Left lung (tissue), 10 donors: ENCODE results near the gene HGFAC. TPM values are rescaled to one million over a fixed set of nuclear protein-coding genes. Genes with fewer than 3 reads are reported as not detected.
A peak's percentile ranks its signal among the peaks of the same experiment; 100 is the strongest.

Experiments used
- ATAC-seq: fragments of 200-7000 bp; cut with Tn5 transposase; one replicate; pipeline ENCODE4 v1.9.1; 2020; ENCODE audit warnings: moderate library complexity
- DNase-seq, 4 donors: peaks; one replicate each; pipeline ENCODE4 v3.0.0-alpha.2; 2013 to 2020
- H3K27ac ChIP-seq, 2 donors: fragments of 200-600 bp; sonication (generic) in 1 of 2; one replicate each; pipeline versions ENCODE4 v1.5.0 to v1.8.0; 2020 to 2021
- H3K27me3 ChIP-seq, 2 donors: fragments of 200-600 bp; sonication (generic) in 1 of 2; one replicate each; pipeline versions ENCODE4 v1.5.0 to v1.8.0; 2020 to 2021
- H3K36me3 ChIP-seq, 2 donors: fragments of 200-600 bp; sonication (generic) in 1 of 2; one replicate each; pipeline versions ENCODE4 v1.5.0 to v1.8.0; 2020 to 2021
- H3K4me1 ChIP-seq, 2 donors: fragments of 200-600 bp; one replicate each; pipeline ENCODE4 v1.8.0; 2021
- H3K4me3 ChIP-seq, 2 donors: fragments of 200-600 bp; sonication (generic) in 1 of 2; one replicate each; pipeline versions ENCODE4 v1.5.0 to v1.8.0; 2020 to 2021; ENCODE audit warnings: mild to moderate bottlenecking in 1 of 2
- H3K9me3 ChIP-seq, 2 donors: fragments of 200-600 bp; sonication (generic) in 1 of 2; one replicate each; pipeline versions ENCODE4 v1.5.0 to v1.8.0; 2020 to 2021
- intact Hi-C, 2 donors: fragments of 100-400 bp; cut with DNase I; formaldehyde crosslinking; loops; one replicate each; pipeline versions ENCODE4 v1.11.2 to v1.14.2; 2022
- polyA plus RNA-seq, 6 donors: library from polyadenylated mRNA; unstranded; fragments of 120-200 nt; gene quantifications; one replicate each; pipeline ENCODE4 v1.2.1, GENCODE V29; 2013; ENCODE audit not compliant: insufficient read length in 6 of 6
- total RNA-seq, 2 donors: library from RNA; stranded (reverse); fragmentation: NEBNext Ultra II Directional; extraction: Animal tissue kit (Norgen Biotek cat#: 25700); gene quantifications; one replicate each; pipeline ENCODE4 v1.2.1, GENCODE V29; 2021
- TF ChIP-seq, protein P1 (sequence below), 2 donors: fragments of 200-600 bp; sonication (generic) in 1 of 2; IDR thresholded peaks; one replicate each; pipeline versions ENCODE4 v1.5.0 to v1.8.0; 2021; ENCODE audit warnings: antibody characterized with exemption in 2 of 2
- donor health status: DM: no; HTN: yes; CAD: no.
- donor health status: DM: no; HTN: no; CAD: no.

HGFAC gene
- total and polyA plus RNA-seq, 8 donors: 0.32 to 1.5 (median 0.72) TPM; not detected in 1

DNA sequence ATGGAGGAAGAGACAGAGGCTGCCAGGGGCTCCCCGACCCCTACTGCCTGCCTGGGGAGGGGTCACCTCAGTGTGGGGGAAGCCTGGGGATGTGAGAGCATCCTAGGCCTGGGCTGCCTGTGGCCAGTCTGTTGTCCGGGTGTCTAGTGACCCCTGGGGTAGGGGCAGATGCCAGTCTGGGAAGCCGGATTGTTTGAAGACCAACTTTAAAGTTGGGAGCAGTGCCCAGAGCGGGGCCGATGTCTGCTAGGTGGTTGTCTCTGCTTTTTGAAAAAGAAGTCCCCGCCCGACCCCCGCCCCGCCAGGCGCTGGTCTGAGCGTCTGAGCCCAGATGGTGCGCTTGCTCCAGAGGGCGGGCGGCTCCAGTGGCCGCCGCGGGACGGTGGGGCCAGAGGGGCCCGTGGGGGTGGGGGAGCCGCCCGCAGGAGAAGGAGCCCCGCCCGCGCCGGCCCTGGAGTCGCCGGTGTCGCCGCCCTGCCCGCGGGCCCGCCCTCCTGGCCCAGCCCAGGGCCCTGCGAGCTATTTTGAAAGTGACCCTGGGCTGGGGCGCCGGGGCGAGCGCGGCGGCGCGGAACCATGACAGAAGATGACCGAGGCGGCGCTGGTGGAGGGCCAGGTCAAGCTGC is 21.1 kb downstream of the HGFAC start, which contains the start of gene DOK7:
Gene DOK7, plus strand, starts transcription at position 517 of the 626 bp plus-strand sequence. Its CDS starts 70 bp downstream, at position 587.
- TF ChIP-seq, protein P1, sequence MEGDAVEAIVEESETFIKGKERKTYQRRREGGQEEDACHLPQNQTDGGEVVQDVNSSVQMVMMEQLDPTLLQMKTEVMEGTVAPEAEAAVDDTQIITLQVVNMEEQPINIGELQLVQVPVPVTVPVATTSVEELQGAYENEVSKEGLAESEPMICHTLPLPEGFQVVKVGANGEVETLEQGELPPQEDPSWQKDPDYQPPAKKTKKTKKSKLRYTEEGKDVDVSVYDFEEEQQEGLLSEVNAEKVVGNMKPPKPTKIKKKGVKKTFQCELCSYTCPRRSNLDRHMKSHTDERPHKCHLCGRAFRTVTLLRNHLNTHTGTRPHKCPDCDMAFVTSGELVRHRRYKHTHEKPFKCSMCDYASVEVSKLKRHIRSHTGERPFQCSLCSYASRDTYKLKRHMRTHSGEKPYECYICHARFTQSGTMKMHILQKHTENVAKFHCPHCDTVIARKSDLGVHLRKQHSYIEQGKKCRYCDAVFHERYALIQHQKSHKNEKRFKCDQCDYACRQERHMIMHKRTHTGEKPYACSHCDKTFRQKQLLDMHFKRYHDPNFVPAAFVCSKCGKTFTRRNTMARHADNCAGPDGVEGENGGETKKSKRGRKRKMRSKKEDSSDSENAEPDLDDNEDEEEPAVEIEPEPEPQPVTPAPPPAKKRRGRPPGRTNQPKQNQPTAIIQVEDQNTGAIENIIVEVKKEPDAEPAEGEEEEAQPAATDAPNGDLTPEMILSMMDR (IDR thresholded peaks at IDR 0.05): no peak
- H3K27me3 ChIP-seq: peaks cover 6 to 61% of the 10 kb centered on the region in 2 donors
- peak within 1 kb of the TSS; percentile 32 for H3K4me3 ChIP-seq
- H3K4me1 ChIP-seq: peaks cover 3 to 4% of the 10 kb centered on the region in 2 donors
- ATAC-seq: peak; percentile 77
- no peaks in the 10 kb centered on the region for H3K36me3 ChIP-seq
- H3K9me3 ChIP-seq: no peaks in the 10 kb centered on the region
- H3K27ac ChIP-seq: no peak within 1 kb of the TSS
- intact Hi-C loops: no loop called here
- peak in 1 of 4 donors; percentile 84 for DNase-seq

DNA sequence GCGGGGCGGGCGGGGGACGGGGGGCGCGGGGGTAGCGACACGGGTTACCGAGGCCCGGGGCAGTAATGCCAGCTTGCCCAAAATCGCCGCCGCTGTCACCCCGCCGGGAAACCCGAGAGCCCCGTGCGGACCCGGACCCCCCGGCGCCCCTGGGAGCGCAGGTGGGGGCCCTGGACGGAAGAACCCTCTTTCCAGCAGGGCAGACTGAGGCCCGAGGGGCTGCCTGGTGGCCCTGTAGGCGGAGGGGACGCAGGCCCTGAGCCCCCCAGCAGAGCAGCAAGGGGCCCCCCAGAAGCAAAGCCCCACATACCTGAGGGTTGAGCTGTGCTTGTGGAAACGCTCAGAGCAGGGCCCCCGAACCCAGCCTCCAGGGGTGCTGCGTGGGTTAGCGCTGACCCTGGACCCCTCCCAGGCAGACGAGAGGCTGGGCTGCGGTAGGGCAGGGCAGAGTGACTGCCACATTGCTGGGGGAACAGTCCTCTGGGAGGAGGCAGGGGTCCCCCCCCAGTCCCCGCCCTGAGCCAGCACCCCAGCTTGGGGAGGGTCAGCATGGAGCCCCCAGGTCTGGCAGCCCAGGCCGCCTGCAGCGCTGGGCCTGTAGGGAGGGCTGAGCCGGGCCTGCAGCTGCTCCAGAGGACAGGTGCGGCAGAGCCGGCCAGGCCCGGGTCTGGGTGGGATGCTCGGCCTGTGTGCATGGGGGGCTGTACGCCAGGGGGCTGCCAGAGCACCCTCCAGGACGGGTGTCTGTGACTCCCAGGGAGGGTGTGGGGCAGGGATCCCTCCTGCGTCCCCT is 22.0 kb downstream of the HGFAC start:
- no peak overlapping the region for H3K27ac ChIP-seq
- TF ChIP-seq, protein P1 (IDR thresholded peaks at IDR 0.05): no peak
- H3K4me1 ChIP-seq: peaks cover 3 to 4% of the 10 kb centered on the region in 2 donors
- ATAC-seq: no peak
- H3K27me3 ChIP-seq: peaks cover 6 to 61% of the 10 kb centered on the region in 2 donors
- H3K9me3 ChIP-seq: no peaks in the 10 kb centered on the region
- intact Hi-C loops: no loop called here
- H3K4me3 ChIP-seq: peak overlapping the region; percentile 32
- peak in 1 of 4 donors; percentile 79 for DNase-seq
- no peaks in the 10 kb centered on the region for H3K36me3 ChIP-seq

DNA sequence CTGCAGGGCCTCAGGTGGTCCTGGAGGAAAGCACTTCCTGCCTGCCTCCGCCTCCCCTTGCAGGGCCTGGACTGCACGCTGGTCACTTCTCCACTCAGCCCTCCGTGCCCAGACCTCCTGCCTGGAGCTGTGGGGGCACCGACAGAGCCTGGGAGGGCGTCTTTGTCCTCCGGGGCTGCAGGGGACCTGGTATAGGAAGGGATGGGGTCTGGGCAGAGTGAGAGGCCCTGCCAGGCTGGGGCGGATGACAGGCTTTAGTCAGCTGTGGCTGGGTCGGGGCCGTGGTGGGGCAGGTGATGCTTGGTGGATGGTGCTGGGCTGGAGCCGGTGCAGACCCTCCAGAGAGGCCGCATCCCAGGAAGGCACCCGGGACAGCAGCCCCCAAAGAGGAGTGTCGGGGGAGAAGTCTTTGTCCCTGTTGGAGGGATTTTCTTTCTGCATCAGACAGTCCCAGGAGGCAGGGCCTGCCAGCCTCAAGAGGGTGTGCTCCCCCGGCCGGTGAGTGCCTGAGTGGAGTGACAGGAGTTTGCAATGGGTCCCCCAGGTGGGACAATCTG is 22.7 kb downstream of the HGFAC start:
- H3K4me1 ChIP-seq: peaks cover 3 to 4% of the 10 kb centered on the region in 2 donors
- H3K4me3 ChIP-seq: no peak overlapping the region
- no peak overlapping the region for H3K27ac ChIP-seq
- no peaks in the 10 kb centered on the region for H3K36me3 ChIP-seq
- ATAC-seq (no peak), DNase-seq (peak in 1 of 4 donors; percentile 79)
- no peaks in the 10 kb centered on the region for H3K9me3 ChIP-seq
- TF ChIP-seq, protein P1 (IDR thresholded peaks at IDR 0.05): no peak
- peaks cover 6 to 61% of the 10 kb centered on the region in 2 donors for H3K27me3 ChIP-seq
- intact Hi-C loops: no loop called here

DNA sequence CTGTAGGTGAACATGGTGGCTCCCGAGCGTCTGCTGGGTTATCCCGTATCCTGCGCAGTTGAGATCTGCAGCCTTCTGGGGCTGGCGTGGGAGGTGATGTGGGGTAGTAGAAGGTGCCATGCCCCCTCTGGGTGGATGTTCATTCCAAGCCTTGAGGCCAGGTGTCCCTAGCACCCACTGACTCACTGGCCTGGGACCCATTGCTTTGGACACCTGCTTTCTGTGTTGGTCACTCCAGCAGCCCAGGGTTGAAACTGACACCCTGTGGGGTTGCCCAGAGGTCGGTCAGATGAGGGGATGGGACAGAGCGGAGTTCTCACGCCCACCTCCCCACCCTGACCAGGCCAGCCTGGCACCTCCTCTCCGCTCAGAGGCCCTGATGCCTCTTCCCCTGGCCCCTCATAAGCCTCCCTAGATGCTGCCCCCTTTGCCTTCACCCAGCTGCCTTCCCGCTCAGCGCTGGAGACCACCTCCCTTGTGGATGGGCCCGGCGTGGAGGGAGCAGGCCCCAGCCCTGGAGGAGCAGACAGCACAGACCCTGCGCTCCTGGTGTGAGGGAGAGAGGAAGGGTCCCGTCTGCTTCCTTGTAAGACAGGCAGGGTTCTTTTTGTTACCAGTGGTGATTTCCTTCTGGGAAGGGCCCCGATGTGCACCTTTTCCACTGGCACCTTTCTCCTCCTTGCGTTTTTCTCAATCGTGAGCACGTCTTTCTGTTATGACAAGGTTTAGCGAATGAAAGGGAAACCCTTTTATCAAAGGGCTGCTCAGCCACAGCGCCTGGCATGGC is 23.3 kb downstream of the HGFAC start:
- H3K4me1 ChIP-seq: peaks cover 3 to 4% of the 10 kb centered on the region in 2 donors
- no peaks in the 10 kb centered on the region for H3K36me3 ChIP-seq
- TF ChIP-seq, protein P1 (IDR thresholded peaks at IDR 0.05): no peak
- DNase-seq (peak in 1 of 4 donors; percentile 60), ATAC-seq (no peak)
- H3K27me3 ChIP-seq: peaks cover 6 to 61% of the 10 kb centered on the region in 2 donors
- no peaks in the 10 kb centered on the region for H3K9me3 ChIP-seq
- H3K27ac ChIP-seq: no peak overlapping the region
- intact Hi-C loops: no loop called here
- H3K4me3 ChIP-seq: no peak overlapping the region
